NAMALWA (cell line): ENCODE results near the gene INTS7.

Source experiments
- DNase-seq: peaks from one replicate; pipeline ENCODE4 v3.0.0-alpha.2; 2015; ENCODE audit warnings: low spot score

The INTS7 gene, protein sequence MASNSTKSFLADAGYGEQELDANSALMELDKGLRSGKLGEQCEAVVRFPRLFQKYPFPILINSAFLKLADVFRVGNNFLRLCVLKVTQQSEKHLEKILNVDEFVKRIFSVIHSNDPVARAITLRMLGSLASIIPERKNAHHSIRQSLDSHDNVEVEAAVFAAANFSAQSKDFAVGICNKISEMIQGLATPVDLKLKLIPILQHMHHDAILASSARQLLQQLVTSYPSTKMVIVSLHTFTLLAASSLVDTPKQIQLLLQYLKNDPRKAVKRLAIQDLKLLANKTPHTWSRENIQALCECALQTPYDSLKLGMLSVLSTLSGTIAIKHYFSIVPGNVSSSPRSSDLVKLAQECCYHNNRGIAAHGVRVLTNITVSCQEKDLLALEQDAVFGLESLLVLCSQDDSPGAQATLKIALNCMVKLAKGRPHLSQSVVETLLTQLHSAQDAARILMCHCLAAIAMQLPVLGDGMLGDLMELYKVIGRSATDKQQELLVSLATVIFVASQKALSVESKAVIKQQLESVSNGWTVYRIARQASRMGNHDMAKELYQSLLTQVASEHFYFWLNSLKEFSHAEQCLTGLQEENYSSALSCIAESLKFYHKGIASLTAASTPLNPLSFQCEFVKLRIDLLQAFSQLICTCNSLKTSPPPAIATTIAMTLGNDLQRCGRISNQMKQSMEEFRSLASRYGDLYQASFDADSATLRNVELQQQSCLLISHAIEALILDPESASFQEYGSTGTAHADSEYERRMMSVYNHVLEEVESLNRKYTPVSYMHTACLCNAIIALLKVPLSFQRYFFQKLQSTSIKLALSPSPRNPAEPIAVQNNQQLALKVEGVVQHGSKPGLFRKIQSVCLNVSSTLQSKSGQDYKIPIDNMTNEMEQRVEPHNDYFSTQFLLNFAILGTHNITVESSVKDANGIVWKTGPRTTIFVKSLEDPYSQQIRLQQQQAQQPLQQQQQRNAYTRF

DNA sequence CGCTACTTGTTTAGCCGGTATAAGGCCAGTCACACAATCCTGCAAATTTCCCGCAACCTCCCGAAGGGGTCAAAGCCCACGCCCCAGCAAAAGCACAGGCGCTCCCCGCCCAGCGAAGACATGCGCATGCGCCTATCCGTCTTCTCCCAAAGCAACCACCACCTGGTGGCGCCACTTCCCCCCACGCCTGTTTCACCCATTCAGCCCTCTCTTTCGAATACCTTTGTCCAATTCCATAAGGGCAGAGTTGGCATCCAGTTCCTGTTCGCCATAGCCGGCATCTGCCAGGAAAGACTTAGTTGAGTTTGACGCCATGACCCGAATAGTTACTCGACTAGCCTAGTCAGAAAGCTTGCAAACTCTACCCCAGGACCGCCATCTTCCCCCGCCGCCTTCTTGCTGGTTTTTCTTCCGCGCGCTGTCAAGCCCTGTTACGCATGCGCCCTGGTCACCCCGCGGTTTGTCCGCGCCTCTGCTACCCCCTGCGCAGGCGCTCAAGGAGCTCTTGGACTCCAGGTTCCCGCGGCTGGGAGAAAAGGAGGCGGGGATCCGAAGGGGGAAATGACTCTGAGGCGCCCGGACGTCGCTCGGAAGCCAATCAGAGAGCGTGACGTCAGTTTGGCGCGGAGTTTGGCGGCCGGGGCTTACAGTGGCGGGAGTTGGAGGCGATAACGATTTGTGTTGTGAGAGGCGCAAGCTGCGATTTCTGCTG lies at the start of gene INTS7, which contains the start of gene DTL:
Gene INTS7, minus strand, starts transcription at position 435 of the 712 bp plus-strand sequence. Its CDS starts 120 bp downstream, at position 315.
Gene DTL, plus strand, starts transcription at position 626 of the 712 bp plus-strand sequence. CDS start 143 bp downstream, outside the sequence.
- peak; percentile 100 for DNase-seq

DNA sequence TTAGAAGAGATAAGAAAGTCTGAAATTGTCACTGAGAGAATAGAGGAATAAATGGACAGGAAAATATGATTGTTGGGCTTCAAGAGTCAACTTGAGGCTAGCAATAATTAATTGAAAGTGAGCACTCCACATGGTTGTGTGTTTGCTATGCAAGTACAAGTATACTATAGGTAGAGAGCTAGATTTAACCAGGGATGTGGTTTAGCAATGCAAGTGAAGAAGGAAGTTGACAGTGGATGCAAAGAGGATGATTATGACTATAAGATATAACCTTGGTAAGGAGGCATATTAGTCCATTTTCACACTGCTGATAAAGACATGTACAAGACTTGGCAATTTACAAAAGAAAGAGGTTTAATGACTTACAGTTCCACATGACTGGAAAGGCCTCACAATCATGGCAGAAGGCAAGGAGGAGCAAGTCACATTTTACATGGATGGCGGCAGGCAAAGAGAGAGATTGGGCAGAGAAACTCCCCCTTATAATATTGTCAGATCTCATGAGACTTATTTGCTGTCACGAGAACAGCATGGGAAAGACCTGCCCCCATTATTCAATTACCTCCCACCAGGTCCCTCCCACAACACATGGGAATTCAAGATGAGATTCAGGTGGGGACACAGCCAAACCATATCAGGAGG lies 47.5 kb upstream of the INTS7 start:
- DNase-seq, result no peak

DNA sequence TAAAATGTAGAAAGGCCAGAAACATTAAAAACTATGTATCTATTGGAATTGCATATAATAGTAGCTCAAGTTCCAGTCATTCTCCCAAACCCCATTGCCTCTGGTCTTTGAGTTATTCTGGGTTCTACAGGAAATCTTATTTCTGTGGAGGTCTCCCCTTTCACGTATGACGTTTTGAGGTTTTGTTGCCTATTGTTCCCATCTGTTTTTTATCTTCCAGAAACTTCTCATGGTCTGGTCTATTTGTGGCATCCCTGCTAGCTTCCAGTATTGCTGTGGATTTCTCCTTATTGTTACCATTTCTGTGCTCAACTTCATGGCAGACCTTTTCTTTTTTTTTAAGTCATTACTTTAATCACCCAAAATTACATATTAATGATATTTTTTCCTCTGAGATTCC lies 43.5 kb upstream of the INTS7 start:
- no peak for DNase-seq

GRCh38 chr1:212077028-212077427 lies 41.7 kb upstream of the INTS7 start:
- DNase-seq, result no peak

DNA sequence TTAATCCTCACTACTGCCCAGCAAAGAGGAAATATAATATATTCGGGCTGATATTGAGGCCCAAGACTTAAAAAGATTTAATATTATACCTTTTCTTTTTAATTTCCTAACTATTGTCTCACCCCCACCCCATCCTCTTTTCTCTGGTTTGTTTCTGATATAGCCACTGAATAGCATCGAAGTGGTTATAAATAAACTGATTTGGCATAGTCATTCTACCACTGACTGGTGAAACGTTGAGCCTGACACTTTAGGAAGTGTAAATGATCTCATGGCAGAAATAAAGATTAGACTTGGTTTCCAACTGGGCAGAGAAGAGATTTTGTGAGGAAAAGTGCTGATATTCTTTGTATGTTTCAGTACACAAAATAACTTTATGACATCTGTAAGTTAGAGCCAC lies 39.5 kb upstream of the INTS7 start:
- no peak for DNase-seq

DNA sequence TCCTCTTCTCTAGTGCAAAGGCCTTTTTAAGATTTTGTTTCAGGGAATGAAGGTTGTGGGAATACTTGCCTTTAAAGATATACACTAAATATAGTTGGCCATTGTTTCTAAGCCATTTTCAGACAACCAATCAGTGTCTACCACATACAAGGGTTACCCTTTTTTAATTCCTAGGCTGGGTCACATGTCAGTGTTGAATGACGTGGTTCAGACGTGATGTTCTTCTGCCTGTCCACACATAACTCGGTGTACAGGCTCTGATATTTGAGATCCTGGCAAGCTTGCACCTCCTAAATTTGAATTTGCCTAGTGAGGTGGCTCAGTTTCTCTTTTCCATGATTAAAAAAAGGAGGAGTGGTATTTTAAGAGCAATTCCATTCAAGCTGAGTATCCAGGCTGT lies 39.0 kb upstream of the INTS7 start:
- no peak for DNase-seq

DNA sequence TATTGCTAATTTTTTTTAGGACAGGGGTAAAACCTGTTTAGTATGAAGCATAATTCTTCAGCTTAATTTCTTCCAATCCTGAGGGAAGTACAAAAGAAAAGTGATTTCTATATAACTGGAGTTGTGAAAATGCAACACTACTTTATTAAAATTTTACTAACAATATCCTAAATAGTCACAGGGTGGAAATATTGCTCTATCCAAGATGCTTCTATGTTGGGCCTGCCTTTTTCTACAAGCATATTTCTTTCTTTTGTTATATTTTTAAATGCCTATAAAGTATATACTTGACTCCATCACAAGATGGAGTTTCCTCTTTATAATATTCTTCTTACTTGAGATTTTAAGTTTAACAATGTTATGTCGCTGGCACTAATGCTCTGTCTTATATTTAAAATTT lies 38.1 kb upstream of the INTS7 start:
- DNase-seq, result no peak

DNA sequence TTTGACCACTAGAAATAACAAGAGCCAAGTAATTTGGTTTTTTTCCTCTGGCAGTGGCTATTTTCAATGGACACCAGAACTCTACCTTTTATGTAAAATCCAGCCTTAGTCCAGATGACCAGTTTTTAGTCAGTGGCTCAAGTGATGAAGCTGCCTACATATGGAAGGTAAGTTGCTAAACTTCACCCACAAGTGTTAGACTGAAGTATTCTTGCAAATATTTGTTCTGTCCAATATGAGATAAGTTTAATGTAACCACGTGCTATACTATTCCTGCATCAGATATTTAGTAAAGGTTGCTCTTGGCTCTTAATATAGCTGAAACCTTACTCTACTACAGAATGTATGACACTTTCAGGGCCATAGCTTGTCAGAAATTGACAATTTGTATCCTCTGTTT lies 36.7 kb upstream of the INTS7 start:
- no peak for DNase-seq

GRCh38 chr1:212070720-212071302 lies 35.5 kb upstream of the INTS7 start:
- DNase-seq, result peak; percentile 47

DNA sequence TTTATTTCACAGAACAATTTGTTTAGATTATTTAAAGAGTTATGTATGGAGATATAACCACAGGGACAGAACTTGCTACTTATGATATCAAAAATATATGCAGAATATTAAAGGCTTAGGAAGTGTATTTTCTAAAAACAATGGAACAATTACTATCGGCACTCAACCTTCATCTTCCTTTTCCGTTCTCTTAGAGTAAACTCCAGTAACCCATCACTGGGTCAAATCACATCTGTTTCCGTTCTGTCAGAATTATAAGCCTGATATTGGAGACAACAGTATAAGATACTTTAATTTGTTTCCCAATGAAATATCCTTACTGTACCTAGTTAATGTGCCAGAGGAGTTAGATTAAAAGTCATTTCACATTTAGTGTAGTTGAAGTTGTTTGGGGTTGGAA lies 32.4 kb upstream of the INTS7 start:
- no peak for DNase-seq

- peak; percentile 60 for DNase-seq
Measured at GRCh38 chr1:212062832-212063438, 27.6 kb upstream of the INTS7 start.

- DNase-seq, result no peak
Measured at GRCh38 chr1:212060632-212061472, 25.5 kb upstream of the INTS7 start.

- no peak for DNase-seq
Measured at GRCh38 chr1:212055333-212055732, 20.0 kb upstream of the INTS7 start.

DNA sequence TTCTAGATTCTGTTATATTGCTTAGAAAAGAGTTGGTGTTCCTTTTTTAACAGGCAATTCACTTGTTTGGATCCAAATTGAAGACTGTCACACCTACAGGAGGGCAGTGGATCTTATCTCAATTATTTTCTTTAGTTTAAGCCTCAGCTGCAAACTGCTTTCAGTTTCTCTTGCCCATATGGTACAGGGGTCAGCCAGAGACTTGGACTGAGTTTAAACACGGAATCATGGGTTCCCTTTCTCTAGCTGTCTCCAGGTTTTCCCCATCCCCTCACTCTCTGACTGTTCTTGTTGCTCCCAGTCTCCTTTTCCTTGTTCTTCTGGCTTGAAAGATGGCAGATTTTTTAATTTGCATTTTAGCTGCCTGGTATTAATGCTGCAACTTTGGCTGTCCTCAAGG lies 18.6 kb upstream of the INTS7 start:
- no peak for DNase-seq

DNA sequence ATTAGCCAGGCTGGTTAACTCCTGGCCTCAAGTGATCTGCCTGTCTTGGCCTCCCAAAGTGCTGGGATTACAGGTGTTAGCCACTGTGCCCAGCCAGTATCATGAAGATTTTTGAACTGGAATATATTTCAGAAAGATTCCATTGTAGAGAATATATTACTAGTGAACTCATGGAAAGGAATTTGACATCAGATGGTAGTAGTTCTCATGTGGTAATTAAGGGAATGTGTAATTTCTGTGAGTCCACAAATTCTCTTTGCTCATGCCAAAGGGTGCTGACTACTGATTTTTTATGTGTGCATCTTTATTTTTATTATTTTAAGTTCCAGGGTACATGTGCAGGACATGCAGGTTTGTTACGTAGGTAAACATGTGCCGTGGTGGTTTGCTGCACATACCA lies 10.6 kb upstream of the INTS7 start:
- no peak for DNase-seq

GRCh38 chr1:212044851-212045250 lies 9.5 kb upstream of the INTS7 start:
- DNase-seq, result no peak

- no peak for DNase-seq
Measured at GRCh38 chr1:212042436-212042835, 7.1 kb upstream of the INTS7 start.

GRCh38 chr1:212040629-212041412 lies 5.5 kb upstream of the INTS7 start:
- DNase-seq, result no peak

GRCh38 chr1:212039622-212040021 lies 4.3 kb upstream of the INTS7 start:
- no peak for DNase-seq
